BLaER1 (cell line): ENCODE measurements around the gene KRTAP9-2.
A peak's percentile ranks its signal among the peaks of the same experiment; 100 is the strongest.
"Not testable (repeated sequence)": the region's sequence is repeated elsewhere in the genome, so short reads cannot be mapped to it uniquely, and the experiment has no call there.

Source experiments
- H3K27ac ChIP-seq: shearing (Covaris generic); formaldehyde crosslinking; 2 replicates; pipeline ENCODE4 v1.8.1; 2022
- H3K27me3 ChIP-seq: shearing (Covaris generic); formaldehyde crosslinking; 2 replicates; pipeline ENCODE4 v1.8.1; 2022
- H3K36me3 ChIP-seq: shearing (Covaris generic); formaldehyde crosslinking; 2 replicates; pipeline ENCODE4 v1.8.1; 2022
- H3K4me1 ChIP-seq: shearing (Covaris generic); formaldehyde crosslinking; 2 replicates; pipeline ENCODE4 v1.8.1; 2022
- H3K4me2 ChIP-seq: shearing (Covaris generic); formaldehyde crosslinking; 2 replicates; pipeline ENCODE4 v1.8.1; 2022
- H3K4me3 ChIP-seq: shearing (Covaris generic); formaldehyde crosslinking; 2 replicates; pipeline ENCODE4 v1.8.1; 2022
- H3K9ac ChIP-seq: shearing (Covaris generic); formaldehyde crosslinking; 2 replicates; pipeline ENCODE4 v1.8.1; 2022
- H3K9me3 ChIP-seq: shearing (Covaris generic); formaldehyde crosslinking; 2 replicates; pipeline ENCODE4 v1.8.1; 2022
- H4K20me1 ChIP-seq: shearing (Covaris generic); formaldehyde crosslinking; 2 replicates; pipeline ENCODE4 v1.8.1; 2022
- Cebpa-rat ChIP-seq: shearing (Covaris generic); IDR thresholded peaks from 2 replicates; pipeline ENCODE4 v1.8.1; 2022

KRTAP9-2 gene

GRCh38 chr17:41226598-41227095, at the start of gene KRTAP9-2:
Gene KRTAP9-2 (plus strand): TSS chr17:41226648. CDS start chr17:41226655, 7 bp downstream.
- not testable (repeated sequence) for H3K27ac ChIP-seq, H3K9me3 ChIP-seq, H3K9ac ChIP-seq, H3K27me3 ChIP-seq, H3K4me3 ChIP-seq, H3K4me2 ChIP-seq, H3K4me1 ChIP-seq, H3K36me3 ChIP-seq, H4K20me1 ChIP-seq

- Histone ChIP-seq H3K9me3 (no peaks in the 10 kb centered on the region), H3K9ac (no peak overlapping the region), H4K20me1 (no peaks in the 10 kb centered on the region), H3K4me3 (no peak overlapping the region), H3K4me2 (peak overlapping the region; percentile 86), H3K27ac (no peak overlapping the region), H3K27me3 (no peaks in the 10 kb centered on the region), H3K4me1 (peaks cover 28% of the 10 kb centered on the region), H3K36me3 (no peaks in the 10 kb centered on the region)
- TF ChIP-seq Cebpa-rat = no peak
These were observed 49.6 kb upstream of the KRTAP9-2 start for GRCh38 chr17:41176744-41177387.

GRCh38 chr17:41177727-41178271, 48.6 kb upstream of the KRTAP9-2 start, which contains the start of gene KRTAP4-2:
Gene KRTAP4-2 (minus strand): TSS chr17:41178221. CDS start chr17:41178164, 57 bp downstream.
- no peak within 1 kb of the TSS for H3K4me3 ChIP-seq
- no peak within 1 kb of the TSS for H3K9ac ChIP-seq
- peak within 1 kb of the TSS; percentile 86 for H3K4me2 ChIP-seq
- H3K27me3 ChIP-seq = no peaks in the 10 kb centered on the region
- H3K27ac ChIP-seq = no peak within 1 kb of the TSS
- peaks cover 28% of the 10 kb centered on the region for H3K4me1 ChIP-seq
- no peaks in the 10 kb centered on the region for H3K9me3 ChIP-seq
- no peaks in the 10 kb centered on the region for H4K20me1 ChIP-seq
- no peaks in the 10 kb centered on the region for H3K36me3 ChIP-seq
- no peak for TF ChIP-seq Cebpa-rat

GRCh38 chr17:41178341-41178740, 48.1 kb upstream of the KRTAP9-2 start:
- Histone ChIP-seq H3K4me2 (no peak overlapping the region), H4K20me1 (no peaks in the 10 kb centered on the region), H3K27me3 (no peaks in the 10 kb centered on the region), H3K9ac (no peak overlapping the region), H3K36me3 (no peaks in the 10 kb centered on the region), H3K9me3 (no peaks in the 10 kb centered on the region), H3K27ac (no peak overlapping the region), H3K4me3 (no peak overlapping the region), H3K4me1 (peaks cover 28% of the 10 kb centered on the region)
- no peak for TF ChIP-seq Cebpa-rat

GRCh38 chr17:41178843-41179616, 47.4 kb upstream of the KRTAP9-2 start:
- Histone ChIP-seq H3K4me2 (no peak overlapping the region), H3K36me3 (no peaks in the 10 kb centered on the region), H3K4me3 (no peak overlapping the region), H3K27ac (no peak overlapping the region), H3K27me3 (no peaks in the 10 kb centered on the region), H4K20me1 (no peaks in the 10 kb centered on the region), H3K4me1 (peaks cover 28% of the 10 kb centered on the region), H3K9ac (no peak overlapping the region), H3K9me3 (no peaks in the 10 kb centered on the region)
- no peak for TF ChIP-seq Cebpa-rat

GRCh38 chr17:41184480-41184961, 41.9 kb upstream of the KRTAP9-2 start, which contains the start of gene KRTAP4-1:
Gene KRTAP4-1 (minus strand): TSS chr17:41184911. CDS start chr17:41184854, 57 bp downstream.
- TF ChIP-seq Cebpa-rat = no peak
- Histone ChIP-seq H3K27ac (no peak within 1 kb of the TSS), H3K36me3 (no peaks in the 10 kb centered on the region)

GRCh38 chr17:41185001-41185400, 41.4 kb upstream of the KRTAP9-2 start:
- Histone ChIP-seq H3K27me3 (no peaks in the 10 kb centered on the region), H4K20me1 (no peaks in the 10 kb centered on the region), H3K9ac (no peak overlapping the region), H3K4me1 (no peaks in the 10 kb centered on the region), H3K27ac (no peak overlapping the region), H3K36me3 (no peaks in the 10 kb centered on the region), H3K4me2 (no peak overlapping the region), H3K9me3 (no peaks in the 10 kb centered on the region), H3K4me3 (no peak overlapping the region)
- no peak for TF ChIP-seq Cebpa-rat

More at GRCh38 chr17:41184480-41184961, 41.9 kb upstream of the KRTAP9-2 start, which contains the start of gene KRTAP4-1:
- Histone ChIP-seq H3K4me3 (no peak within 1 kb of the TSS), H3K4me1 (no peaks in the 10 kb centered on the region), H3K4me2 (no peak within 1 kb of the TSS), H3K27me3 (no peaks in the 10 kb centered on the region), H3K9ac (no peak within 1 kb of the TSS), H3K9me3 (no peaks in the 10 kb centered on the region), H4K20me1 (no peaks in the 10 kb centered on the region)

GRCh38 chr17:41186872-41187271, 39.6 kb upstream of the KRTAP9-2 start:
- no peaks in the 10 kb centered on the region for H3K36me3 ChIP-seq
- no peak overlapping the region for H3K4me2 ChIP-seq
- TF ChIP-seq Cebpa-rat = no peak
- H3K27me3 ChIP-seq = no peaks in the 10 kb centered on the region
- no peak overlapping the region for H3K27ac ChIP-seq
- no peaks in the 10 kb centered on the region for H3K9me3 ChIP-seq
- H3K4me3 ChIP-seq = no peak overlapping the region
- no peaks in the 10 kb centered on the region for H4K20me1 ChIP-seq
- H3K9ac ChIP-seq = no peak overlapping the region
- no peaks in the 10 kb centered on the region for H3K4me1 ChIP-seq

GRCh38 chr17:41189837-41190318, 36.6 kb upstream of the KRTAP9-2 start, which contains the start of gene KRTAP9-1:
Gene KRTAP9-1 (plus strand): TSS chr17:41189887. CDS start chr17:41189887, 0 bp downstream.
- H4K20me1 ChIP-seq, H3K27me3 ChIP-seq, H3K4me2 ChIP-seq, H3K4me1 ChIP-seq, H3K4me3 ChIP-seq, H3K9ac ChIP-seq, H3K36me3 ChIP-seq, H3K9me3 ChIP-seq, H3K27ac ChIP-seq: not testable (repeated sequence)
